Measurements from ENCODE around the gene SCN2A.

GRCh38 chr2:165427686-165428085, 188.5 kb downstream of the SCN2A start:
- TF ChIP-seq CTCF (conservative IDR thresholded peaks at IDR 0.05 in 1 of 2, IDR thresholded peaks at IDR 0.05 in 1 of 2; ENCODE audit: extremely low read depth in 1 of 2, insufficient read depth in 1 of 2, low read depth in 1 of 2, low read length in 2 of 2) (no peak), EZH2 (IDR thresholded peaks at IDR 0.05; ENCODE audit: borderline replicate concordance, low read length) (no peak)
